ENCODE measurements around the gene CHKA.

The CHKA gene

GRCh38 chr11:68043349-68044144, 77.6 kb downstream of the CHKA start:
- no peak for DNase-seq

GRCh38 chr11:68043029-68043348, 78.2 kb downstream of the CHKA start:
- DNase-seq = no peak

GRCh38 chr11:68042219-68043028, 78.8 kb downstream of the CHKA start:
- DNase-seq = no peak

- DNase-seq = no peak
These were observed 79.5 kb downstream of the CHKA start for GRCh38 chr11:68041617-68042218.

GRCh38 chr11:68040957-68041591, 80.1 kb downstream of the CHKA start:
- no peak for DNase-seq

- peak; percentile 73 for DNase-seq
These were observed 80.9 kb downstream of the CHKA start for GRCh38 chr11:68040101-68040956.

GRCh38 chr11:68039526-68040086, 81.6 kb downstream of the CHKA start:
- no peak for DNase-seq

- peak; percentile 67 for DNase-seq
These were observed 82.3 kb downstream of the CHKA start, which contains the start of gene TCIRG1 for GRCh38 chr11:68038718-68039525. TCIRG1 (plus strand) TSS chr11:68039025; CDS start chr11:68041272, 2,247 bp downstream.

GRCh38 chr11:68038226-68038717, 82.9 kb downstream of the CHKA start:
- no peak for DNase-seq

GRCh38 chr11:68037411-68038225, 83.6 kb downstream of the CHKA start:
- no peak for DNase-seq

- peak; percentile 65 for DNase-seq
These were observed 84.4 kb downstream of the CHKA start for GRCh38 chr11:68036717-68037239.

GRCh38 chr11:68036141-68036716, 85.0 kb downstream of the CHKA start:
- peak; percentile 65 for DNase-seq

GRCh38 chr11:68035266-68035876, 85.8 kb downstream of the CHKA start:
- DNase-seq = no peak

GRCh38 chr11:68033708-68034045, 87.5 kb downstream of the CHKA start:
- no peak for DNase-seq

GRCh38 chr11:68032997-68033707, 88.0 kb downstream of the CHKA start:
- no peak for DNase-seq

- DNase-seq = no peak
These were observed 89.2 kb downstream of the CHKA start for GRCh38 chr11:68032003-68032402.

GRCh38 chr11:68031144-68031464, 90.1 kb downstream of the CHKA start:
- DNase-seq = no peak
